Calu3 (cell line): Measurements from ENCODE around the gene PYCR2. TPM values are rescaled to one million over a fixed set of nuclear protein-coding genes. Genes with fewer than 3 reads are reported as not detected.

ENCODE experiments used
- BruUV-seq: library from RNA; stranded (reverse); fragments of 400-500 nt; replicated peaks from 2 replicates; lab custom pipeline; 2021; lab: Mats Ljungman, UMichigan
- CTCF ChIA-PET: fragments of 300-600 bp; sonication (Branson Sonifier 250); formaldehyde crosslinking; loops from one replicate; lab custom pipeline; 2022; ENCODE audit warnings: antibody characterized with exemption; lab: Charles Lee
- DNase-seq: peaks from one replicate; pipeline ENCODE4 v3.0.0; 2022
- H3K27ac Mint-ChIP-seq: one replicate; pipeline ENCODE4 v1.8.0; 2022; ENCODE audit warnings: mixed read lengths; ENCODE audit not compliant: unreplicated experiment
- H3K27me3 Mint-ChIP-seq: one replicate; pipeline ENCODE4 v1.8.0; 2022; ENCODE audit warnings: mixed read lengths; ENCODE audit not compliant: unreplicated experiment
- H3K36me3 Mint-ChIP-seq: one replicate; pipeline ENCODE4 v1.8.0; 2022; ENCODE audit warnings: mild to moderate bottlenecking, moderate library complexity, mixed read lengths; ENCODE audit not compliant: insufficient read depth, unreplicated experiment
- H3K4me1 Mint-ChIP-seq: one replicate; pipeline ENCODE4 v1.8.0; 2022; ENCODE audit warnings: mild to moderate bottlenecking, low read depth, mixed read lengths; ENCODE audit not compliant: unreplicated experiment
- H3K4me3 Mint-ChIP-seq: one replicate; pipeline ENCODE4 v1.8.0; 2022; ENCODE audit warnings: mild to moderate bottlenecking, low read depth, moderate library complexity, mixed read lengths; ENCODE audit not compliant: unreplicated experiment
- H3K9me3 Mint-ChIP-seq: one replicate; pipeline ENCODE4 v1.8.0; 2022; ENCODE audit warnings: low read depth, mixed read lengths; ENCODE audit not compliant: unreplicated experiment
- intact Hi-C: fragments of 100-400 bp; cut with micrococcal nuclease; formaldehyde crosslinking; loops from one replicate; pipeline ENCODE4 v1.10.0; 2022; ENCODE audit not compliant: unreplicated experiment
- total RNA-seq: library from RNA; stranded (reverse); gene quantifications from 2 replicates; pipeline ENCODE4 v1.2.3, GENCODE V29; 2022
- TF ChIP-seq, protein P1 (sequence below): fragments of 200-600 bp; IDR thresholded peaks from one replicate; pipeline ENCODE4 v1.8.0; 2022; ENCODE audit warnings: antibody characterized with exemption; ENCODE audit not compliant: unreplicated experiment

PYCR2 gene
- total RNA-seq, 1 experiment from 2014 or later, result 91.9 TPM

DNA sequence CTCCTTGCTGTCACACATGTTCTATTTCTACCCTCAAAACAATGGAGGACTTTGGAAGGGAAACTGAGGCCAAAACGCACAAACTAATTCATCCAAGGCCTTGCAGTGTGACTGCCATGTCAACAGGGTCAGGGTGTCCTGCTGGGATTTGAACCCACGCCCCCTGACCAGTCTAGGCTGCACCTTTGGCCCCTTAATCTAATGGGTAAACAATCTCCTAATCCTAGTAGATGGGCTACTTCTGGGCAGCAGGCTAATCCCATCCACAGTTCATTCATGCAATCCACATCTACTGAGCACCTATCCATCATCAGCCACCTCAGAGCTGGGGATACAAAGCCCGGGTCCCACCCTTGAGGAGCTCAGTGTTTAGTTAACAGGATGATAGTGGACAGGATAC is 34.0 kb upstream of the PYCR2 start:
- Mint-ChIP-seq H3K9me3 (no peaks in the 10 kb centered on the region), H3K4me3 (no peak overlapping the region), H3K36me3 (no peaks in the 10 kb centered on the region), H3K4me1 (peaks cover 9% of the 10 kb centered on the region), H3K27ac (no peak overlapping the region), H3K27me3 (peaks cover 28% of the 10 kb centered on the region)
- BruUV-seq, result no TSS peak
- no peak for DNase-seq
- TF ChIP-seq, protein P1, sequence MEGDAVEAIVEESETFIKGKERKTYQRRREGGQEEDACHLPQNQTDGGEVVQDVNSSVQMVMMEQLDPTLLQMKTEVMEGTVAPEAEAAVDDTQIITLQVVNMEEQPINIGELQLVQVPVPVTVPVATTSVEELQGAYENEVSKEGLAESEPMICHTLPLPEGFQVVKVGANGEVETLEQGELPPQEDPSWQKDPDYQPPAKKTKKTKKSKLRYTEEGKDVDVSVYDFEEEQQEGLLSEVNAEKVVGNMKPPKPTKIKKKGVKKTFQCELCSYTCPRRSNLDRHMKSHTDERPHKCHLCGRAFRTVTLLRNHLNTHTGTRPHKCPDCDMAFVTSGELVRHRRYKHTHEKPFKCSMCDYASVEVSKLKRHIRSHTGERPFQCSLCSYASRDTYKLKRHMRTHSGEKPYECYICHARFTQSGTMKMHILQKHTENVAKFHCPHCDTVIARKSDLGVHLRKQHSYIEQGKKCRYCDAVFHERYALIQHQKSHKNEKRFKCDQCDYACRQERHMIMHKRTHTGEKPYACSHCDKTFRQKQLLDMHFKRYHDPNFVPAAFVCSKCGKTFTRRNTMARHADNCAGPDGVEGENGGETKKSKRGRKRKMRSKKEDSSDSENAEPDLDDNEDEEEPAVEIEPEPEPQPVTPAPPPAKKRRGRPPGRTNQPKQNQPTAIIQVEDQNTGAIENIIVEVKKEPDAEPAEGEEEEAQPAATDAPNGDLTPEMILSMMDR, result no peak
- CTCF ChIA-PET, result interaction anchor here (0.6 kb wide), 2 partner anchors 9 to 19 kb away, joined by 4 to 6 read pairs; no protein-coding TSS in a partner anchor
- intact Hi-C loops, result no loop called here

DNA sequence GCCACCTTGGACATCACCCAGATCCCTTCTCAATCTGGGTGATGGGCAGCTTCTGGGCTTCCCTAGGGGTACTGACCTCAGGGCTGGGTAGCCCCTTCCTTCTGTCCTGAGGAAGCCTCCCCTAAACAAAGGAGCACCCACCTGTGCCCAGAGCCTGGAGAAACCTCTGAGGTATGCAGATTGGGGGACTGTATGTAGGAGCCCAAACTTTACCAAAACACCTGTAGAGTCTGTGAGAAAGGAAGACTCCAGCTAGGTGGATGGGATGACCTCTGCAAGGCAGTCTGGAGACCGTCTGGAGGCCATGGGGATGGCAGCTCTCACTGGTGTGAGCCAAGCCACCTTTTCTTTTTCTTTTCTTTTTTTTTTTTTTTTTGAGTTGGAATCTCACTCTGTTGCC is 30.7 kb upstream of the PYCR2 start:
- no peak for DNase-seq
- Mint-ChIP-seq H3K9me3 (no peaks in the 10 kb centered on the region), H3K27ac (no peak overlapping the region), H3K36me3 (no peaks in the 10 kb centered on the region), H3K4me1 (no peaks in the 10 kb centered on the region), H3K4me3 (no peak overlapping the region), H3K27me3 (peaks cover 58% of the 10 kb centered on the region)
- intact Hi-C loops, result no loop called here
- TF ChIP-seq, protein P1, result no peak
- no TSS peak for BruUV-seq
- CTCF ChIA-PET, result no interaction called here

- intact Hi-C loops, result no loop called here
- TF ChIP-seq, protein P1, result no peak
- no peak overlapping the region for H3K27ac Mint-ChIP-seq
- H3K9me3 Mint-ChIP-seq, result no peaks in the 10 kb centered on the region
- DNase-seq, result no peak
- CTCF ChIA-PET, result no interaction called here
- no peaks in the 10 kb centered on the region for H3K4me1 Mint-ChIP-seq
- no peaks in the 10 kb centered on the region for H3K36me3 Mint-ChIP-seq
- BruUV-seq, result no TSS peak
- no peak overlapping the region for H3K4me3 Mint-ChIP-seq
- peaks cover 71% of the 10 kb centered on the region for H3K27me3 Mint-ChIP-seq
Measured at GRCh38 chr1:225953315-225953714, 29.3 kb upstream of the PYCR2 start.

GRCh38 chr1:225950905-225951497 is 27.0 kb upstream of the PYCR2 start:
- Mint-ChIP-seq H3K27me3 (peaks cover 91% of the 10 kb centered on the region), H3K36me3 (no peaks in the 10 kb centered on the region), H3K4me1 (no peaks in the 10 kb centered on the region), H3K27ac (no peak overlapping the region), H3K9me3 (no peaks in the 10 kb centered on the region), H3K4me3 (no peak overlapping the region)
- TF ChIP-seq, protein P1, result no peak
- no TSS peak for BruUV-seq
- intact Hi-C loops, result no loop called here
- no peak for DNase-seq
- CTCF ChIA-PET, result no interaction called here
